ENCODE data around the gene BRD3. TPM values are rescaled to one million over a fixed set of nuclear protein-coding genes. Genes with fewer than 3 reads are reported as not detected.

Gene BRD3
- total RNA-seq, 1 experiment from 2014 or later = 3.8 TPM

DNA sequence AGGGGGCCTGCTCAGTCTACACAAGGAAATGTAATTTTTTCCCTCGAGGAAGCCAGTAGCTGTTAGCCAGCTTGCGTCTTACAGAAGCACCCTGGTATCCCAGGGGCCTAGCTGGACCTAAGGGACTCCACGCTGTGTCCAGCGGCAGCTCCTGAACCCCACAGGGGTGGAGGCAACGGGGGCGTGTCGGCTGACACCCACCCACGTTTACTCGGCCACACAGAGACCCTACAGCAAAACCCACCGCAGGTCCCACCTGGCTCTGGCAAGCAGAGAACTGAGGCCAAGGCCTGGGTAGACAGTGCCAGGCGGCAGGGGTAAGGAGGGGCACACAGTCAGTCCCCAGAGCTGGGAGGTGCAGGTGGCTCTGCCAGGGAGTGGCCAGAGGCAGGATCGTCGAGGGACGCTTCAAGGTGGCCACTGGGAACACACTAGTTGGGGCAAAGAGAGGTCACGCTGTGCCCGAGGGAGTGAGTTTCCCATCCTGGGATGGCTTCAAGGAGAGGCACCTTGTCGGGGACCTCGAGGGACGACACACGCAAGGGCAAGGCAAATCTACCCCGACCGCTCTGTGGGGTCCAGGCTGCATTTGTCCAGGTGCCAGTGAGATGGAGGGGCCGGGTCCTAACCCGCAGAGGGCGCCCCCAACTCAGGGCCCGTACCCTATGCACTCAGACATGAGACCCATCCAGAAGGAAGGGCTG, 21.8 kb downstream of the BRD3 start:
- Histone ChIP-seq H3K27me3 (replicated peaks) (no peaks in the 10 kb centered on the region), H3K36me3 (peaks cover 54% of the 10 kb centered on the region)

DNA sequence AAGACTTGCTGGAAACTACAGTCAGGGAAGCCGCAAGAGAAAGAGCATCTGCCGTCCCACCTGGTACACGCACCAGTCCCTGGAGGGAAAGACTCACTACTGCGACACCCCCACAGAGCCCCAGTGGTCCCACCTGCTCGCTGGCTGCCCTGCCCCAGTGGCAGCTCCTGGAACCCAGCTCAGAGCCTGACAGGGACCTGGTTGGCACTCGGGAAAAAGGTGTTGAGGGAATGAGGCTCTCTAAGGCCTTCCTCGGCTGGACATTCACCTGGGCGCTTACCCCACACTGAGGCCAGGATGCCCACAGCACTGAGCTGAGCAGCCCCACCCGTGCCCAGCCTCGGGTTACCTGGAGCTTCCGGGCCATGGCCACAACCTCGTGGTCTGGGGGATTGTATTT, 22.9 kb downstream of the BRD3 start:
- no peak for DNase-seq (ENCODE audit: low read depth in 1 of 2, low spot score in 2 of 2)
- Histone ChIP-seq H3K9me3 (replicated peaks) (no peaks in the 10 kb centered on the region), H3K27me3 (replicated peaks) (no peaks in the 10 kb centered on the region), H3K4me3 (no peak overlapping the region), H3K27ac (no peak overlapping the region), H3K4me1 (replicated peaks) (peaks cover 14% of the 10 kb centered on the region), H3K36me3 (peaks cover 48% of the 10 kb centered on the region)

More for the DNA sequence above, 21.8 kb downstream of the BRD3 start:
- Histone ChIP-seq H3K27ac (no peak overlapping the region), H3K4me1 (replicated peaks) (peaks cover 8% of the 10 kb centered on the region), H3K9me3 (replicated peaks) (no peaks in the 10 kb centered on the region), H3K4me3 (no peak overlapping the region)
- DNase-seq (ENCODE audit: low read depth in 1 of 2, low spot score in 2 of 2) = no peak

DNA sequence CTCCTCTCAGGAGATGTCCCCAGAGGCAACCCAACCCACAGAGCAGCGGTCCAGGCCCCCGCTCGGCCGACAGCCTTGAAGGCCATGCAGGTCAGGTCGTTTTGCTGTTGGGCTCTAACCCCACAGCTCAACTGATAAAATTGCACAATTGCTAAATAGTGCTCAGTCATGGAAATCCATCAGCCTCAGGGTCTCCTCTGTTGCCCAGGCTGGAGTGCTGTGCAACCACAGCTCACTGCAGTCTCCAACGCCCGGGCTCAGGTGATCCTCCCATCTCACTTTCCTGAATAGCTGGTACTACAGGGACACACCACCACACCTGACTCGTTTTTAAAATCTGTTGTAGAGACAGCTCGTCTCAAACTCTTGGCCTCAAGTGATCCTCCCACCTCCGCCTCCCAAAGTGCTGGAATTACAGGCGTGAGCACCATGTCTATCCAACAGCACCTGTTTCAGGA, 24.3 kb downstream of the BRD3 start:
- Histone ChIP-seq H3K4me3 (no peak overlapping the region), H3K9me3 (replicated peaks) (no peaks in the 10 kb centered on the region), H3K36me3 (peaks cover 40% of the 10 kb centered on the region), H3K27ac (no peak overlapping the region), H3K27me3 (replicated peaks) (no peaks in the 10 kb centered on the region), H3K4me1 (replicated peaks) (peaks cover 14% of the 10 kb centered on the region)
- no peak for DNase-seq (ENCODE audit: low read depth in 1 of 2, low spot score in 2 of 2)

DNA sequence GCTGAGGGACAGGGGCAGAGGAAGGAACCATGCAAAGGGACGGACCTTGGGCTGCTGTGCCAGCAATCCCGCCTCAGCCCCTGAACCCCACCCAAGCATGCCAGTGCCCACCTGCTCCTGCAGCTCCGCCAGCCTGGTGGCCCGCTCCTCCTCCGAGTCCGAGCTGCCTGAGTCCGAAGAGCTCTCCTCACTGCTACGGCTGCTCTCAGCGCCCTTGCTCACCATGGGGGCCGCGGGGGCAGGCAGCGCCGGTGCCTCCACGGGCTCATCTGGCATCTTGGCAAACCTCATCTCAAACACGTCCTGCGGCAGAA, 26.2 kb downstream of the BRD3 start:
- Histone ChIP-seq H3K27me3 (replicated peaks) (no peaks in the 10 kb centered on the region), H3K36me3 (peaks cover 24% of the 10 kb centered on the region), H3K4me3 (no peak overlapping the region), H3K27ac (no peak overlapping the region), H3K9me3 (replicated peaks) (no peaks in the 10 kb centered on the region), H3K4me1 (replicated peaks) (peaks cover 14% of the 10 kb centered on the region)
- no peak for DNase-seq (ENCODE audit: low read depth in 1 of 2, low spot score in 2 of 2)

DNA sequence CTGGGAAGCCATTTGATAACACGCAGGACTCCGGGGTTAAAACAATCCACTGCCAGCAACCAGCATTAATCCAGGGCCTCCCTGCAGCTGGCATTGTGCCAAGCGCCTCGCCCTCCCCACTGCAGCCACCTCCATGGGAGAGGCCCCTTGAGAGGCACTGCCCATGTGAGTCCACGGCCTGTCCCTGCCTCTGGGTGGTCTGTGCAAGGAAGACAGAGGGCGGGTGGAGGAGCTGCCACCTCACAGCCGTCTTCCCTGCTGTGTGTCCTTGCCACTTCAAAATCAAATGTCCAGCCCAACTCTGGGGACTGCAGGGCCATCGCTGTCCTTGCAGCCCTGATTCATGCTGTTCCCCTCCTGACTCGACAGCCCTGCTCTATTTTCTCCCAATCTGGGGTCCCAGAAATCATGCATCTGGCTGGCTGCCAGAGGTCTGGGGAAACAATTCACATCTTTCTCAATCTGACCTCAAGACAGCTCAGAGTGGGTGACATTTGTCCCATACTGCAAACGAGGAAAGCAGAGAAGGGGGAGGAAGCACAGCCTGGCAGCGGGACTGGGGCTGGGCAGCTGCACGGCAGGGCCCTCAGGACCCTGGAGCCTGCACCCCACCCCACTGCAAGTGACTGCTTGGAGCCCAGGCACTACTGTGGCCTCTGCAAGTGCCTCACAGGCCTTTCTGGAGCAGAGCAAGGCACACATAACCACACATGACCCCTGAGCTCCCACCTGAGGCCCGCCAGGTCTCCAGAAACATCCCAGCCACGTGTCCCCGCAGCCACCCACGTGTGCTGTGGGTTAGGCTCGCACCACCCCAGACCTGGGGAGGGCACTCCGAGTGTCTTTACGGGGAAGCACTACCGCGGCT, 26.8 kb downstream of the BRD3 start:
- Histone ChIP-seq H3K4me1 (replicated peaks) (peaks cover 14% of the 10 kb centered on the region), H3K27ac (no peak overlapping the region), H3K4me3 (no peak overlapping the region), H3K27me3 (replicated peaks) (no peaks in the 10 kb centered on the region), H3K36me3 (peaks cover 28% of the 10 kb centered on the region), H3K9me3 (replicated peaks) (no peaks in the 10 kb centered on the region)
- peak; percentile 53 to 75 for DNase-seq (ENCODE audit: low read depth in 1 of 2, low spot score in 2 of 2)

DNA sequence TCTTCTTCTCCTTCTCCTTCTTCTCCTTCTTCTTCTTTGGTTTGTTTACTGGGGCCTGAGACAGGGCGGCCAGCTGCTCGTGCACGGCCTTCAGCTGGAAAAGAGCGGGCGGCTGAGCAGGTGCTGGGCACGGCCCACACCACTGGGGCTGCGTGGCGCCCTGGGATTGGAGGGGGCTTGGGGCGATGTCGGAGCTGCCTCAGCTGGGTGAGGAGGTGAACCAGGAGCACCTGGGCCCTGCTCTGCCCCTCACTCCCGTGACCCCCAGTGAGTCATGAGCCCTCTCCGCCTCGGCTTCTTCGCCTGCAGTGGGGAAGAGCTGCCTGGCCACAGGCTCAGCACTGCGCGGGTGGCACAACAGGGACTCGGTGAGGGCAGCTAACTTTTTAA, 27.7 kb downstream of the BRD3 start:
- Histone ChIP-seq H3K36me3 (peaks cover 31% of the 10 kb centered on the region), H3K9me3 (replicated peaks) (no peaks in the 10 kb centered on the region), H3K27ac (no peak overlapping the region), H3K27me3 (replicated peaks) (no peaks in the 10 kb centered on the region), H3K4me3 (no peak overlapping the region), H3K4me1 (replicated peaks) (peaks cover 14% of the 10 kb centered on the region)
- DNase-seq (ENCODE audit: low read depth in 1 of 2, low spot score in 2 of 2) = no peak

DNA sequence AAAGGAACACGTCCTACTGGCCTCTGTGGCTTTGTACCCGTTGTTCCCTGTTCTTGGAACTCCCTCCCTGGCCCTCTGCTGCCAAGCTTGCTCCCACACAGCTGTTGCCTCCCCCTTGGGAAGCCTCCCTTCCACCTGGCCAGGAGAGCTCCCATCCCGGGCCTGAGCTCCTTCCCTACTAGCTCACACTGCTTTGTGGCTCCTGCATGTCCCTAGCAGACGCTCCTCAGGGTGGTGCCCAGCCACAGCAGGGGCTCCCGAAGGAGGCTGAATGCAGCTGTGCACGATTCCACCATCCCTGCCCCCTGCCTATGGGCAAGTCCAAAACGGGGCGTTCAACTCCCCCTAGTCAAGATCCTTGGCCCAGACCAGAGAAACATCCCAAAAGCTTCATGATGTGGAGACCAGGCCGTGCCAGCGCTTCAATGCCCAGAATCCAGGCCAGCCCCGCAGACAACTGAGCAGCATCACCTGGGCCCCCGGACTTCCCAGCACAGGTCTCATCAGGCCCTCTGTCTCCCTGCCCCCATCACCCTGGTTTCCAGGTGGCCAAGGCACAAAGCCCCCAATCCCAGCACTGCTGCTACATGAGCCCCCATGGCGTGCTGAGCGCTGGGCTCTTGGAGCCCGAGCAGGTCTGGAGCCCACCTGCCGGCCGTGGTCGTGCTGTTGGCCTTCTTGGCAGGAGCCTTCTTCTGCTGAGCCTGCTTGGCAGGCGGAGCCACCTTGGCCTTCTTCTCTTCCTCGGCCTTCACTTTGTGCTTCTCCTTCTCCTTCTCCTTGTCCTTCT, 28.2 kb downstream of the BRD3 start:
- Histone ChIP-seq H3K36me3 (peaks cover 35% of the 10 kb centered on the region), H3K4me3 (no peak overlapping the region), H3K9me3 (replicated peaks) (no peaks in the 10 kb centered on the region), H3K4me1 (replicated peaks) (peaks cover 14% of the 10 kb centered on the region), H3K27me3 (replicated peaks) (no peaks in the 10 kb centered on the region), H3K27ac (no peak overlapping the region)
- DNase-seq (ENCODE audit: low read depth in 1 of 2, low spot score in 2 of 2) = no peak

DNA sequence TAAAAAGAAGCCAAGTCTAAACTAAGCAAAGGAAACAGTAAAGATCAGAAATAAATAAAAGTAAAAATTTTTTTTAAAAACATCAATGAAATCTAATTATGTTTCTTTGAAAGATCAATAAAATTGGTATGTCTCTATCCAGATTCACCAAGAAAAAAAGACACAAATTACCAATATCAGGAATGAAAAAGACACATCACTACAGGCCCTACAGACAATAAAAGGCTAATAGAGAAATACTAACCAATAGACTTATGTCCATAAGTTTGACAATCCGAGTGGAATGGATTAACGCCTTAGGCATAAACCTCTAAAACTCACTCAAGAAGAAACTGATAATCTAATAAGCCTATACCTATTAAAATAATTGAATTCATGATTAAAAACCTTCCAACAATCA, 30.2 kb downstream of the BRD3 start:
- no peak overlapping the region for H3K4me3 ChIP-seq
- H3K27me3 ChIP-seq (replicated peaks) = no peaks in the 10 kb centered on the region
- H3K9me3 ChIP-seq (replicated peaks) = no peaks in the 10 kb centered on the region
- H3K27ac ChIP-seq = no peak overlapping the region
- peaks cover 51% of the 10 kb centered on the region for H3K36me3 ChIP-seq
- peaks cover 14% of the 10 kb centered on the region for H3K4me1 ChIP-seq (replicated peaks)
- no peak for DNase-seq (ENCODE audit: low read depth in 1 of 2, low spot score in 2 of 2)

DNA sequence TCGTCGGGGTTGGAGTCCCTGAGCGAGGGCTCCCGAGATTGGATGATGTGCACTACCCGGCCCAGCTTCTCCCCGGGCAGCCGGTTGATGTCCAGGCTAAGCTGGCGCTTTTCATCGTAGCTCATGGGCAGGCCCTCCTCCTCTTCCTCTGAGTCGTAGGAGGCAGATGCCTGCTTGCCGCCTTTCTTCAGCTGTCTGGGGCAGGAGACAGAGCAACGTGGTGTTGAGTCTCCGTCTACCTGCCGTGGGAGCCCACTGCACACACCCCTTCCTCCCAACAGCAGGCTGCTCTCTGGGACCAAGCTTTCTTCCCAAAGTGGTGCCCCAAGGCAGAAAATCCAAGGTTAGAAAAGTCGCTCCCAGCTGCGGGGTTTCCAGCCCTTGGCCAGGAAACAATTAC, 31.7 kb downstream of the BRD3 start:
- no peak for DNase-seq (ENCODE audit: low read depth in 1 of 2, low spot score in 2 of 2)
- Histone ChIP-seq H3K4me3 (no peak overlapping the region), H3K9me3 (replicated peaks) (no peaks in the 10 kb centered on the region), H3K27ac (no peak overlapping the region), H3K4me1 (replicated peaks) (peaks cover 8% of the 10 kb centered on the region), H3K27me3 (replicated peaks) (no peaks in the 10 kb centered on the region), H3K36me3 (peaks cover 49% of the 10 kb centered on the region)

DNA sequence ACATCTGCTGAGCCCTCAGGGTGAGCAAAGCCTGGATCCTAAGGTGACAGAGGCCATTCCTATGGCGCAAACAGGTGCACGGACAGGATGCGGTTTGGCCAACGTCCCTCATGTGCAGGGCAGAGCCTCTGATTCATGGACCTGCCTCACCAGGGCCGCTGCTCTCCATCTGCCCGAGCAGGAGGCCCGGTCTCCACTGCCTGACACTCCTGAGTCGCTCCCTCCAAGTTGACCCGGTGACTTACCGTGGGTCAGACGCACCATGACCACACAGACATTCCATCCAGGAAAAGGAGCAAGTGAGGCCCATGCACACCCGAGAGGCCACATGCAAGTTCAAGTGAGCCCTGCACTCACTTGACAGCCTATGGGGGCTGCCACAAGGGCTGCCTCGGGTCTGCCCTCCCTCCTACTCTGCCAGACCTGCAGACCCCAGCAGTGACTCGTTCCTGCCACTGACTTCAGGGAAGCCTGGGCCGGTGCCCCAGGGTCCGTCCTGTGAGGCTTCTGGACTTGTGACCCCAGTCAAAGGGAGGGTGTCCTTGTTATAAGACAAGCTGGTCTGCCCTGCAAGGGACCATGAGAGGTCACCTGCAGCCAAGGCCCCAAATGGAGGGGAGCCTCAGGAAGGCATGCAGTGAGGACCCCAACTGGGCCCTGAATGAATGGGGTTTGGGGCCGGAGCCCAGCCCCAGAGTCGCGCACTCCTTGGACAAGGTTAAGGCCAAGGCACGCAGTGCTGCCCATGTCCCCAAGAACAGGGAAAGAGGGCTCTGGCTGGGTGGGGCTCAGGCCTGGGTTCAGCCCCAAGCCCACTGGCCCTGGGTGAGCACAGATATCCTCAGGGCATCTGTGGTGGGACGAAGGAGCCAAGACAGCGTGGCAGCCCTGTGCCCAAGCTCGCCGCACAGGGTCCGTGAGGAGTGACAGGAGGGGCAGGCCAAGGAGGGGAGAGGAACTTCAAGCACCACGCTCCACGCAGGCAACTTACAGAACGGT, 32.5 kb downstream of the BRD3 start:
- H3K4me1 ChIP-seq (replicated peaks) = no peaks in the 10 kb centered on the region; the same call in 1 of the 2 replicates
- no peak overlapping the region for H3K4me3 ChIP-seq
- H3K36me3 ChIP-seq = peaks cover 45% of the 10 kb centered on the region
- no peak overlapping the region for H3K27ac ChIP-seq
- no peaks in the 10 kb centered on the region for H3K27me3 ChIP-seq (replicated peaks)
- H3K9me3 ChIP-seq (replicated peaks) = no peaks in the 10 kb centered on the region
- DNase-seq (ENCODE audit: low read depth in 1 of 2, low spot score in 2 of 2) = no peak

DNA sequence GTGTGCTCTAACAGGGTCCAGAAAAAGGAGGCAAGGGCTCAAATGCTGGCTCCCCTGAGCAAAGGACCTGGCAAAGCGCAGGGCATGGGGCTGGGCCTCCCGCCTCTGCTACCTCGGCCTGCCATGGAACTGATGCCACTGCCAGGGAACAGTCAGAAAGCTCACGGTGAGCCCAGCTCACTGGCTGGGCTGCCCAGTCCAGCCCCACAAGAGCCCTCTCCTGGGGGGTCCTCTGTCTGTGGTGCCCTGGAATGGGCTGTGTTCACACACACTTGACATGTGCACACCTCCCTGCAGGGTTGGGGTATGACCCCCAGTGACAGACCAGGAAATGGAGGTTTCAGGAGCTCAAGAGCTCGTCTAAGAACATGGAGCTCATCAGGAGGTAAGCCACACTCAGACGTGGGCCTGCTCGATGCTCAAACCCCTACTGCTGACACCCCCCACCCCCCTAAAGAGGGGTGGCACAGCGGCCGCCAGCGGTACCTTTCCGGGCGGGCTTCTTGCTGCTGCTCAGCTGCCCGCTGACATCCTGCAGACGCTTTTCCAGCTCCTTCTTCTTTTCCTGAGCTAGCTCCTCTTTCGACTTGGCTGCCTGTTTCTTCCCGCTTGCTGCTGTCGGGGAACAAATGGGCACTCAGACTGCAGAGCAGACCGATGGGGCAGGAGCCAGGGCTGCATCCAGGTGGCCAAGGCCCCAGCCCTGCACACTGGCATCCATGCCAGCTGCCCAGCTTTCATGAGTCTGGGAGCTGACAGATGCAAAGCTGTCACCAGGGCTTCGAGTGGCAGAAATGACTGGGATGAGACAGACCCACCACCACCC, 33.4 kb downstream of the BRD3 start:
- no peaks in the 10 kb centered on the region for H3K27me3 ChIP-seq (replicated peaks)
- no peaks in the 10 kb centered on the region for H3K4me1 ChIP-seq (replicated peaks)
- H3K27ac ChIP-seq = no peak overlapping the region
- peaks cover 44% of the 10 kb centered on the region for H3K36me3 ChIP-seq
- H3K9me3 ChIP-seq (replicated peaks) = no peaks in the 10 kb centered on the region
- H3K4me3 ChIP-seq = no peak overlapping the region
- no peak for DNase-seq (ENCODE audit: low read depth in 1 of 2, low spot score in 2 of 2)

DNA sequence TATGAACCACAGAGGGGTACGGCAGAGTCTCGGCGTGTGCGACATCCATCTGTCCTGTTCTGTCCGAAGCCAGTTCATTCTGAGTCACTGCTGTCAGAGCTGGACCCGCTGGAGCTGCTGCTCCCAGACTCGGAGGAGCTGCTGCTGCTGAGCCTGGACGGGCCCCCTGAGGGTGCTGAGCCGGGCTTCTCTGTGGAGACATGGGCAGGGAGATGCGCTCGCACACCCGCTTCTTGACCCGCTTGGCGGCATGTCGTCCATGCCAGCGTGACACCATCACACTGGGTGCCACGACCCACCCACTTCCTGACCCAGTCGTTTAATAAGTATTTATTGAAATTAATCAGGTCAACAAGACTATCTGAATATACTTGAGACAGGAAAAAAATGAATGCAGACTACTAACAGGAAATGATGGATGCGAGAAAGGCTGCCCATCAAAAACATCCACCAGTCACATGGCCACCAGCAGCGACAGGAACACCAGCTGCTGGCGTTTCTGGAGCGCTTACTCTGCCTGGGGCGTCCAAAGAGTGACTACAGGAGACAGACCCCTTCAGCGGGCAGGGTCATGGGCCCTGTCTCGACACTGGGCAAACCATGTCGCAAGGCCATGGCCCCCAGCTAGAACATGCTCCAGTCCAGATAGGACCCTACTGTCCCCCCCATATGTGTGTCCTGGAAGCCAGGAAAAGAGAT, 34.2 kb downstream of the BRD3 start:
- no peaks in the 10 kb centered on the region for H3K9me3 ChIP-seq (replicated peaks)
- no peak overlapping the region for H3K4me3 ChIP-seq
- peaks cover 39% of the 10 kb centered on the region for H3K36me3 ChIP-seq
- H3K4me1 ChIP-seq (replicated peaks) = no peaks in the 10 kb centered on the region
- no peaks in the 10 kb centered on the region for H3K27me3 ChIP-seq (replicated peaks)
- no peak overlapping the region for H3K27ac ChIP-seq
- DNase-seq (ENCODE audit: low read depth in 1 of 2, low spot score in 2 of 2) = no peak

Data from SJSA1 (cell line).